ENCODE results near the gene NCKAP5. TPM values are rescaled to one million over a fixed set of nuclear protein-coding genes. Genes with fewer than 3 reads are reported as not detected.

NCKAP5 gene
- total RNA-seq, 1 experiment from 2014 or later: 3.2 TPM

GRCh38 chr2:133382566-133382965, 185.7 kb downstream of the NCKAP5 start:
- no peak overlapping the region for H3K9ac ChIP-seq (ENCODE audit: low read length)
- H3F3A ChIP-seq (ENCODE audit: low read length, unreplicated experiment): no peaks in the 10 kb centered on the region
- H3K9me3 ChIP-seq (ENCODE audit: low read length): no peaks in the 10 kb centered on the region
- ChIA-PET POLR2A (ENCODE audit: unreplicated experiment) (no interaction called here), CTCF (no interaction called here)
- H3K36me3 ChIP-seq (ENCODE audit: low read depth, low read length): no peaks in the 10 kb centered on the region
- no peak overlapping the region for H2AFZ ChIP-seq (ENCODE audit: low read length)
- no peaks in the 10 kb centered on the region for H3K9me2 ChIP-seq (replicated peaks; ENCODE audit: low read length)
- H3K27me3 ChIP-seq (ENCODE audit: low read length): no peaks in the 10 kb centered on the region
- DNase-seq (no peak), ATAC-seq (no peak)
- BruUV-seq (replicated peaks): no TSS peak
- H3K4me2 ChIP-seq (ENCODE audit: low read length): no peak overlapping the region
- no peaks in the 10 kb centered on the region for H3K4me1 ChIP-seq (ENCODE audit: insufficient read depth, low read length)
- TF ChIP-seq EZH2phosphoT487 (IDR thresholded peaks at IDR 0.05; ENCODE audit: borderline replicate concordance, low read length): no peak
- TF ChIP-seq CTCF (conservative IDR thresholded peaks at IDR 0.05; ENCODE audit: low read depth, low read length): no peak
- no peak for TF ChIP-seq EZH2 (IDR thresholded peaks at IDR 0.05; ENCODE audit: low read length, unreplicated experiment)
- no peak overlapping the region for H3K27ac ChIP-seq (ENCODE audit: low read length)
- H4K20me1 ChIP-seq (ENCODE audit: low read length): no peaks in the 10 kb centered on the region
- no peak overlapping the region for H3K4me3 ChIP-seq (ENCODE audit: low read length)
- intact Hi-C loops (cut with micrococcal nuclease): no loop called here
- no peaks in the 10 kb centered on the region for H3K79me2 ChIP-seq (ENCODE audit: low read length)

DNA sequence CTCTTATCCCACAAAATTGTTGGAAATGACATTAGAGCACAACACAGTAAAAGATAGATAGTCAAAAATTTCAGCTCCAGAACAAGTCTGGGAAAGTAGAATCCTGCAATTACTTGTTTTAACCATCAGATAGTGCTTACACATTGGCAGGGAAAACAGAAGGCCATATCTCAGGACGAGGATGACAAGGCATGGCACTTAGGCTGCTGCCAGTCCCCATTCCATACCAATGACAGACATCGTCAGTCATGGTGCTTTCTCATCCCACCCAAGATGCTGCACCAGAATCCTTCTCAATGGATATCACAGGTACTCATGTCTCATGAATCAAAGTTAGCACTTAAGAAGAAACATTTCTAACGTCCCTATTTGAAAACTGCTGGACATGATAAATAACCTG, 187.3 kb downstream of the NCKAP5 start:
- no peak overlapping the region for H3K4me2 ChIP-seq (ENCODE audit: low read length)
- no peak overlapping the region for H3K27ac ChIP-seq (ENCODE audit: low read length)
- no peaks in the 10 kb centered on the region for H3K27me3 ChIP-seq (ENCODE audit: low read length)
- no peaks in the 10 kb centered on the region for H4K20me1 ChIP-seq (ENCODE audit: low read length)
- H3K9ac ChIP-seq (ENCODE audit: low read length): no peak overlapping the region
- intact Hi-C loops (cut with micrococcal nuclease): no loop called here
- no peak for DNase-seq
- TF ChIP-seq CTCF (conservative IDR thresholded peaks at IDR 0.05; ENCODE audit: low read depth, low read length) (no peak), EZH2phosphoT487 (IDR thresholded peaks at IDR 0.05; ENCODE audit: borderline replicate concordance, low read length) (no peak), EZH2 (IDR thresholded peaks at IDR 0.05; ENCODE audit: low read length, unreplicated experiment) (no peak)
- no peaks in the 10 kb centered on the region for H3K4me1 ChIP-seq (ENCODE audit: insufficient read depth, low read length)
- H3K36me3 ChIP-seq (ENCODE audit: low read depth, low read length): no peaks in the 10 kb centered on the region
- H3K79me2 ChIP-seq (ENCODE audit: low read length): no peaks in the 10 kb centered on the region
- H3K9me2 ChIP-seq (replicated peaks; ENCODE audit: low read length): no peaks in the 10 kb centered on the region
- ChIA-PET CTCF (no interaction called here), POLR2A (ENCODE audit: unreplicated experiment) (no interaction called here)
- no TSS peak for BruUV-seq (replicated peaks)
- H3F3A ChIP-seq (ENCODE audit: low read length, unreplicated experiment): no peaks in the 10 kb centered on the region
- no peak overlapping the region for H2AFZ ChIP-seq (ENCODE audit: low read length)
- H3K9me3 ChIP-seq (ENCODE audit: low read length): no peaks in the 10 kb centered on the region
- H3K4me3 ChIP-seq (ENCODE audit: low read length): no peak overlapping the region
- no peak for ATAC-seq

DNA sequence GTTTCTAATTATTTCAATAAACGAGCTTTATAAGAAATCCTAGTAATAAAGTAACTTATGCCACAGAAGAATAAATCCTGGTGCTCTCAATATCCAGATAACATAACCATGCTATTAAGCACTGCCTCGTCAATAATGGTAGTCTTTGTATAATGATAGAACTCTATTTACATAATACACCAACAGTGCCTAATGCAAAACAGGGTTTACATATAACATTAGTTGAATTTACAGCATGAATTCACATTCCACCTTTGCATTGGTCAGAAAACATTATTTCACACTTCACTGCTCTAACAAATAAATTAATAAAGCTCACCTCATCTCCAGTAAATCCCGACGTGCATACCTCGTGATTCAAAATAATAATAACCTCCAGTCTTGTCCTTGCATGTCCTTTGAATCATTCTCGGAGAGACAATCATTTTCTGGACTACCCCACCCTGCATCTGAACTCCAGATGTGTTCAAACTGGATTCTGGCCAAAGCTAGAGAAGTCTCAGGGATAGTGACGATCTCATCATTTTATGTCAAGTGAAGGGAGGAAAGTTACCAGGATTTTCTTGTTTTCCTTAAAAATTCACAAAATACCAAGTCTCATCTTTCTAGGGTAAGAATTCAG, 189.2 kb downstream of the NCKAP5 start:
- no peak overlapping the region for H3K9ac ChIP-seq (ENCODE audit: low read length)
- CTCF ChIA-PET: no interaction called here

More for the DNA sequence above, 189.2 kb downstream of the NCKAP5 start:
- TF ChIP-seq CTCF (conservative IDR thresholded peaks at IDR 0.05; ENCODE audit: low read depth, low read length) (no peak), EZH2phosphoT487 (IDR thresholded peaks at IDR 0.05; ENCODE audit: borderline replicate concordance, low read length) (no peak), EZH2 (IDR thresholded peaks at IDR 0.05; ENCODE audit: low read length, unreplicated experiment) (no peak)
- Histone ChIP-seq H3K4me2 (ENCODE audit: low read length) (no peak overlapping the region), H3K27me3 (ENCODE audit: low read length) (no peaks in the 10 kb centered on the region), H3F3A (ENCODE audit: low read length, unreplicated experiment) (no peaks in the 10 kb centered on the region), H3K9me3 (ENCODE audit: low read length) (no peaks in the 10 kb centered on the region), H4K20me1 (ENCODE audit: low read length) (no peaks in the 10 kb centered on the region), H3K4me3 (ENCODE audit: low read length) (no peak overlapping the region), H3K4me1 (ENCODE audit: insufficient read depth, low read length) (no peaks in the 10 kb centered on the region), H3K79me2 (ENCODE audit: low read length) (no peaks in the 10 kb centered on the region), H3K9me2 (replicated peaks; ENCODE audit: low read length) (no peaks in the 10 kb centered on the region), H3K27ac (ENCODE audit: low read length) (no peak overlapping the region), H3K36me3 (ENCODE audit: low read depth, low read length) (no peaks in the 10 kb centered on the region), H2AFZ (ENCODE audit: low read length) (no peak overlapping the region)
- ATAC-seq (no peak), DNase-seq (no peak)
- intact Hi-C loops (cut with micrococcal nuclease): no loop called here
- BruUV-seq (replicated peaks): no TSS peak
- POLR2A ChIA-PET (ENCODE audit: unreplicated experiment): interaction anchor here (0.7 kb wide), 1 partner anchor 32 kb away, joined by 4 read pairs; no protein-coding TSS in a partner anchor

Data from PC-3 (cell line).